Osteoblast (primary cell): ENCODE measurements around the gene ACP6. TPM values are rescaled to one million over a fixed set of nuclear protein-coding genes. Genes with fewer than 3 reads are reported as not detected.

Experiments
- DNase-seq: peaks from one replicate; pipeline ENCODE4 v3.0.0; 2011; ENCODE audit warnings: low spot score, mixed read lengths; ENCODE audit not compliant: insufficient read length; ENCODE audit errors: missing footprints
- H2AFZ ChIP-seq: 2 replicates; pipeline ENCODE4 v1.6.0; 2011; ENCODE audit warnings: mild to moderate bottlenecking, low read length
- H3K27ac ChIP-seq: 2 replicates; pipeline ENCODE4 v1.5.1; 2011; ENCODE audit warnings: mild to moderate bottlenecking, low read depth, low read length, moderate library complexity
- H3K27me3 ChIP-seq: 2 replicates; pipeline ENCODE4 v1.6.0; 2012; ENCODE audit warnings: mild to moderate bottlenecking, control low read depth, inconsistent platforms, low read length, moderate library complexity; ENCODE audit not compliant: insufficient read depth
- H3K36me3 ChIP-seq: 2 replicates; pipeline ENCODE4 v1.5.1; 2011; ENCODE audit warnings: mild to moderate bottlenecking, low read length, control low read depth, moderate library complexity; ENCODE audit not compliant: insufficient read depth
- H3K4me1 ChIP-seq: 2 replicates; pipeline ENCODE4 v1.5.1; 2011; ENCODE audit warnings: mild to moderate bottlenecking, low read length, control low read depth, moderate library complexity; ENCODE audit not compliant: insufficient read depth
- H3K4me2 ChIP-seq: 2 replicates; pipeline ENCODE4 v1.6.0; 2011; ENCODE audit warnings: mild to moderate bottlenecking, low read length; ENCODE audit not compliant: insufficient read depth
- H3K4me3 ChIP-seq: fragments of 200-600 bp; sonication (generic); 3 replicates; pipeline ENCODE4 v1.5.1; 2012; ENCODE audit warnings: mild to moderate bottlenecking, low read length, inconsistent platforms; ENCODE audit not compliant: insufficient read depth
- H3K79me2 ChIP-seq: 2 replicates; pipeline ENCODE4 v1.6.0; 2012; ENCODE audit warnings: mild to moderate bottlenecking, low read length, control low read depth, inconsistent platforms; ENCODE audit not compliant: insufficient read depth
- H3K9me3 ChIP-seq: 2 replicates; pipeline ENCODE4 v1.5.1; 2011; ENCODE audit warnings: low read depth, low read length, control low read depth
- H4K20me1 ChIP-seq: 2 replicates; pipeline ENCODE4 v1.6.0; 2012; ENCODE audit warnings: mild to moderate bottlenecking, low read length, control low read depth; ENCODE audit not compliant: insufficient read depth
- total RNA-seq: library from RNA; depleted of rRNA; stranded (reverse); fragments of >200 nt; gene quantifications from 2 replicates; pipeline ENCODE4 v1.2.3, GENCODE V29; 2012
- TF ChIP-seq, protein P1 (sequence below): IDR thresholded peaks from 2 replicates; pipeline ENCODE4 v1.5.1; 2011; ENCODE audit warnings: mild to moderate bottlenecking, low read depth, low read length, moderate library complexity; ENCODE audit errors: extremely low read depth

Gene ACP6
- total RNA-seq, 1 donor, result 6.9 TPM

GRCh38 chr1:147609358-147609757 is 61.0 kb downstream of the ACP6 start:
- TF ChIP-seq, protein P1, sequence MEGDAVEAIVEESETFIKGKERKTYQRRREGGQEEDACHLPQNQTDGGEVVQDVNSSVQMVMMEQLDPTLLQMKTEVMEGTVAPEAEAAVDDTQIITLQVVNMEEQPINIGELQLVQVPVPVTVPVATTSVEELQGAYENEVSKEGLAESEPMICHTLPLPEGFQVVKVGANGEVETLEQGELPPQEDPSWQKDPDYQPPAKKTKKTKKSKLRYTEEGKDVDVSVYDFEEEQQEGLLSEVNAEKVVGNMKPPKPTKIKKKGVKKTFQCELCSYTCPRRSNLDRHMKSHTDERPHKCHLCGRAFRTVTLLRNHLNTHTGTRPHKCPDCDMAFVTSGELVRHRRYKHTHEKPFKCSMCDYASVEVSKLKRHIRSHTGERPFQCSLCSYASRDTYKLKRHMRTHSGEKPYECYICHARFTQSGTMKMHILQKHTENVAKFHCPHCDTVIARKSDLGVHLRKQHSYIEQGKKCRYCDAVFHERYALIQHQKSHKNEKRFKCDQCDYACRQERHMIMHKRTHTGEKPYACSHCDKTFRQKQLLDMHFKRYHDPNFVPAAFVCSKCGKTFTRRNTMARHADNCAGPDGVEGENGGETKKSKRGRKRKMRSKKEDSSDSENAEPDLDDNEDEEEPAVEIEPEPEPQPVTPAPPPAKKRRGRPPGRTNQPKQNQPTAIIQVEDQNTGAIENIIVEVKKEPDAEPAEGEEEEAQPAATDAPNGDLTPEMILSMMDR, result no peak
- Histone ChIP-seq H3K36me3 (peaks cover 13% of the 10 kb centered on the region), H4K20me1 (no peaks in the 10 kb centered on the region), H3K4me2 (no peak overlapping the region), H3K9me3 (no peaks in the 10 kb centered on the region), H2AFZ (no peak overlapping the region), H3K4me3 (no peak overlapping the region), H3K27ac (no peak overlapping the region), H3K79me2 (peaks cover 1% of the 10 kb centered on the region), H3K27me3 (no peaks in the 10 kb centered on the region), H3K4me1 (no peaks in the 10 kb centered on the region)
- no peak for DNase-seq

DNA sequence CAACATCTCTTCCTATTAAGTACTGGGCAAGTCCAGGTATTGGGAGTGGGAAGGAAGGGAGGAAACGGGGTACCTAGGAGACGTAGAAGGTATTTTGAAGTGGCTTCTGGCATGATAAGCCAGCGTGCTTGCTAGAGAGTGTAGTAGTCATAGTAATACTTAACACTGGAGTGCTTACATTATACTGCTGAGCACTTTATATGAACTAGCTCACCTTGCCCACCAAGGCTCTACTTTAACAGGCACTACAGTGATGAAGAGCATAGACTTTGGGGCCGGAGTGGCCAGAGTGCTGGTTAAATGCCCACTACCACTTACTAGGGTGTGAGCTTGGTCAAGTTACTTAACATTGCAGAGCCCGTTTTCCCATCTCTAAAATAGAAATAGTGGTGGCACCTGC is 61.7 kb downstream of the ACP6 start:
- Histone ChIP-seq H3K4me2 (no peak overlapping the region), H3K27me3 (no peaks in the 10 kb centered on the region), H3K79me2 (peaks cover 2% of the 10 kb centered on the region), H3K36me3 (peaks cover 6% of the 10 kb centered on the region), H3K4me1 (no peaks in the 10 kb centered on the region), H3K9me3 (no peaks in the 10 kb centered on the region), H4K20me1 (no peaks in the 10 kb centered on the region), H3K4me3 (no peak overlapping the region), H3K27ac (no peak overlapping the region), H2AFZ (no peak overlapping the region)
- TF ChIP-seq, protein P1, result no peak
- DNase-seq, result no peak

DNA sequence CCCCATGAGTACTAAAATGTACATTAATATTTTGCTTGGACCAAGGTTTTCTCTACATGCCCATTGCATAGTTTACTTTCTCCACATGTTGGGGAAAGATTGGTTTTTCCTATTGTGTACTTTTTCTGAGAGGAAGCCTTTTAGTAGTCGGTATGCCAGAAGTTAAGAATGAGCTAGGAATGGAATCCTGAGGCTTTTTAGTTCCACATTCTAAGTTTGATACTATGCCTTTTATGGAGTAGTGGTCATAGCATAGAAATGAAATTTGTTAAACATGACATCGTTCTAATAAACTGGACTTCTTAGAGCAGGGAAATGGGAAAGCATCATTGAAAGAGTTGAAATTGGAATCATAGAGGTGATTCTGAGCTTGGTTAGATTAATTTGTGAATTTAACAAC is 64.7 kb downstream of the ACP6 start:
- Histone ChIP-seq H3K36me3 (no peaks in the 10 kb centered on the region), H4K20me1 (peaks cover 1% of the 10 kb centered on the region), H3K9me3 (no peaks in the 10 kb centered on the region), H3K4me3 (no peak overlapping the region), H3K27ac (no peak overlapping the region), H3K4me1 (peaks cover 5% of the 10 kb centered on the region), H3K4me2 (no peak overlapping the region), H3K27me3 (no peaks in the 10 kb centered on the region), H3K79me2 (peaks cover 2% of the 10 kb centered on the region), H2AFZ (no peak overlapping the region)
- no peak for DNase-seq
- TF ChIP-seq, protein P1, result no peak

- Histone ChIP-seq H3K27me3 (no peaks in the 10 kb centered on the region), H3K4me3 (no peak overlapping the region), H2AFZ (no peak overlapping the region), H3K9me3 (no peaks in the 10 kb centered on the region), H3K4me1 (peaks cover 9% of the 10 kb centered on the region), H3K79me2 (peaks cover 2% of the 10 kb centered on the region), H3K4me2 (no peak overlapping the region), H3K36me3 (no peaks in the 10 kb centered on the region), H3K27ac (no peak overlapping the region), H4K20me1 (peaks cover 3% of the 10 kb centered on the region)
- TF ChIP-seq, protein P1, result no peak
- DNase-seq, result no peak
These were observed 66.3 kb downstream of the ACP6 start for GRCh38 chr1:147603986-147604385.
